OCI-LY7 (cell line): ENCODE measurements around the gene LRTM1.

Source experiments
- CTCF ChIP-seq: fragments of 200-600 bp; sonication (generic); conservative IDR thresholded peaks from 2 replicates; pipeline ENCODE4 v1.5.1; 2014; ENCODE audit warnings: mild to moderate bottlenecking, antibody characterized with exemption, low read length, moderate library complexity, mixed read lengths
- EZH2phosphoT487 ChIP-seq: fragments of 200-600 bp; sonication (generic); IDR thresholded peaks from 2 replicates; pipeline ENCODE4 v1.6.1; 2018; ENCODE audit warnings: low read depth, borderline replicate concordance, mild to moderate bottlenecking, mixed run types, antibody characterized with exemption, low read length, moderate library complexity, mixed read lengths

GRCh38 chr3:54957711-54958110, 29.9 kb upstream of the LRTM1 start:
- TF ChIP-seq CTCF (no peak), EZH2phosphoT487 (no peak)
